ENCODE results near the gene ALG12.

The ALG12 gene

GRCh38 chr22:49922484-49922883 lies 4.2 kb upstream of the ALG12 start:
- no peak for DNase-seq (ENCODE audit: low read depth in 2 of 2)
- H3K4me3 ChIP-seq (replicated peaks in 1 of 2; ENCODE audit: low read depth in 2 of 2, low read length in 2 of 2), result no peak overlapping the region
- no peak for TF ChIP-seq CTCF (IDR thresholded peaks at IDR 0.05; ENCODE audit: low read depth, low read length)

GRCh38 chr22:49921508-49922278 lies 3.5 kb upstream of the ALG12 start:
- H3K4me3 ChIP-seq (replicated peaks in 1 of 2; ENCODE audit: low read depth in 2 of 2, low read length in 2 of 2), result no peak overlapping the region
- no peak for TF ChIP-seq CTCF (IDR thresholded peaks at IDR 0.05; ENCODE audit: low read depth, low read length)
- no peak for DNase-seq (ENCODE audit: low read depth in 2 of 2)

- no peak overlapping the region for H3K4me3 ChIP-seq (replicated peaks in 1 of 2; ENCODE audit: low read depth in 2 of 2, low read length in 2 of 2)
- no peak for TF ChIP-seq CTCF (IDR thresholded peaks at IDR 0.05; ENCODE audit: low read depth, low read length)
- DNase-seq (ENCODE audit: low read depth in 2 of 2), result no peak
Measured at GRCh38 chr22:49920859-49921258, 2.6 kb upstream of the ALG12 start.

- peak overlapping the region; percentile 74 to 83 for H3K4me3 ChIP-seq (replicated peaks in 1 of 2; ENCODE audit: low read depth in 2 of 2, low read length in 2 of 2)
- no peak for TF ChIP-seq CTCF (IDR thresholded peaks at IDR 0.05; ENCODE audit: low read depth, low read length)
- no peak for DNase-seq (ENCODE audit: low read depth in 2 of 2)
Measured at GRCh38 chr22:49918911-49919881, 958 bp upstream of the ALG12 start.

GRCh38 chr22:49916831-49917230 lies 1.4 kb downstream of the ALG12 start:
- no peak for TF ChIP-seq CTCF (IDR thresholded peaks at IDR 0.05; ENCODE audit: low read depth, low read length)
- no peak overlapping the region for H3K4me3 ChIP-seq (replicated peaks in 1 of 2; ENCODE audit: low read depth in 2 of 2, low read length in 2 of 2)
- no peak for DNase-seq (ENCODE audit: low read depth in 2 of 2)

GRCh38 chr22:49915610-49916009 lies 2.6 kb downstream of the ALG12 start:
- H3K4me3 ChIP-seq (replicated peaks in 1 of 2; ENCODE audit: low read depth in 2 of 2, low read length in 2 of 2), result no peak overlapping the region
- TF ChIP-seq CTCF (IDR thresholded peaks at IDR 0.05; ENCODE audit: low read depth, low read length), result no peak
- DNase-seq (ENCODE audit: low read depth in 2 of 2), result no peak
